ENCODE measurements around the gene DAAM1.

Gene DAAM1

GRCh38 chr14:59204305-59204704, 15.8 kb downstream of the DAAM1 start:
- no peak for DNase-seq (ENCODE audit: low read depth)
- TF ChIP-seq CTCF (IDR thresholded peaks at IDR 0.05; ENCODE audit: insufficient read depth, low read depth, low read length, missing control alignments) = no peak
- no peak overlapping the region for H3K4me3 ChIP-seq (ENCODE audit: low read depth, low read length)

GRCh38 chr14:59206892-59207291, 18.4 kb downstream of the DAAM1 start:
- no peak for TF ChIP-seq CTCF (IDR thresholded peaks at IDR 0.05; ENCODE audit: insufficient read depth, low read depth, low read length, missing control alignments)
- H3K4me3 ChIP-seq (ENCODE audit: low read depth, low read length) = no peak overlapping the region
- no peak for DNase-seq (ENCODE audit: low read depth)

- TF ChIP-seq CTCF (IDR thresholded peaks at IDR 0.05; ENCODE audit: insufficient read depth, low read depth, low read length, missing control alignments) = no peak
- peak; percentile 59 for DNase-seq (ENCODE audit: low read depth)
These were observed 19.1 kb downstream of the DAAM1 start for GRCh38 chr14:59207506-59207933.

GRCh38 chr14:59208224-59208814, 19.9 kb downstream of the DAAM1 start:
- no peak for TF ChIP-seq CTCF (IDR thresholded peaks at IDR 0.05; ENCODE audit: insufficient read depth, low read depth, low read length, missing control alignments)
- DNase-seq (ENCODE audit: low read depth) = peak; percentile 79
- peak overlapping the region; percentile 33; the same call in 1 of the 2 replicates for H3K4me3 ChIP-seq (ENCODE audit: low read depth, low read length)

More at GRCh38 chr14:59207506-59207933, 19.1 kb downstream of the DAAM1 start:
- H3K4me3 ChIP-seq (ENCODE audit: low read depth, low read length) = peak overlapping the region; percentile 33

- no peak overlapping the region for H3K4me3 ChIP-seq (ENCODE audit: low read depth, low read length)
- no peak for TF ChIP-seq CTCF (IDR thresholded peaks at IDR 0.05; ENCODE audit: insufficient read depth, low read depth, low read length, missing control alignments)
- no peak for DNase-seq (ENCODE audit: low read depth)
These were observed 20.5 kb downstream of the DAAM1 start for GRCh38 chr14:59208954-59209353.

- H3K4me3 ChIP-seq (ENCODE audit: low read depth, low read length) = no peak overlapping the region
- DNase-seq (ENCODE audit: low read depth) = no peak
- no peak for TF ChIP-seq CTCF (IDR thresholded peaks at IDR 0.05; ENCODE audit: insufficient read depth, low read depth, low read length, missing control alignments)
These were observed 22.2 kb downstream of the DAAM1 start for GRCh38 chr14:59210621-59211020.

Measured in GM12865 (cell line).